ENCODE measurements around the gene CD58. TPM values are rescaled to one million over a fixed set of nuclear protein-coding genes. Genes with fewer than 3 reads are reported as not detected.

Gene CD58
- total RNA-seq, 1 donor, result 13.8 TPM

DNA sequence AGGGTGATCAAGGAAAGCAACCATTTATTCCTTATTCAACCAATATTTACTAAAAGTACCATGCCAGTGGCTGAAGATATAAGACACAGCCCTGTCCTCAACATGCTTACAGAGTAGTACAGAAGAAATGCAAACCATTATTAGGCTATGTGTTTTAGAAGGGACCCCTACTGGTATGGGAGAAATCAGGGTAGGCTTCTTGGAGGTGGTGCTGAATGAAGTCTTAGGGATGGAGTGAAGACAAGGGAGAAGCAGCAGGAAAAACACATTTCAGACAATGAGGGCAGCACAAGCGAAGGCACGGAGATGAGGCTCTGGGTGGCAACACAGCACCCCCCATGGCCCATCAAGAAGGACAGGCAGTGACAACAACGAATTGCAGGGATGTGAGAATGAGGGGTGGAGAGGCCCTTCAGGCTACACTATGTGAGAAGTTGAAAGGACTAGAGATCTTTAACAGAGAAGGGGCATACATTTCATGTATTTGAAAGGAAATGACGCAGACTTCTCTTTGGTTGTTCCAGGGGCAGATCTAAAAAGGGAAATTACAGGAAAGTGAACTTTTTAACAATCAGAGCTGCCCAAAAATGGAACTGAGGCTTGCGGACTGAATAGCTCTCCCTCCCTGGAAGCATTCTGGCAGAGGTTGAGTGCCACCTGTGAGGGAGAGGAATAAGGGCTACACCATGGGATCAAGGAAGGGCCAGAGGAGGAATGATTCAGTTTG, 16.8 kb upstream of the CD58 start:
- TF ChIP-seq, protein P1, sequence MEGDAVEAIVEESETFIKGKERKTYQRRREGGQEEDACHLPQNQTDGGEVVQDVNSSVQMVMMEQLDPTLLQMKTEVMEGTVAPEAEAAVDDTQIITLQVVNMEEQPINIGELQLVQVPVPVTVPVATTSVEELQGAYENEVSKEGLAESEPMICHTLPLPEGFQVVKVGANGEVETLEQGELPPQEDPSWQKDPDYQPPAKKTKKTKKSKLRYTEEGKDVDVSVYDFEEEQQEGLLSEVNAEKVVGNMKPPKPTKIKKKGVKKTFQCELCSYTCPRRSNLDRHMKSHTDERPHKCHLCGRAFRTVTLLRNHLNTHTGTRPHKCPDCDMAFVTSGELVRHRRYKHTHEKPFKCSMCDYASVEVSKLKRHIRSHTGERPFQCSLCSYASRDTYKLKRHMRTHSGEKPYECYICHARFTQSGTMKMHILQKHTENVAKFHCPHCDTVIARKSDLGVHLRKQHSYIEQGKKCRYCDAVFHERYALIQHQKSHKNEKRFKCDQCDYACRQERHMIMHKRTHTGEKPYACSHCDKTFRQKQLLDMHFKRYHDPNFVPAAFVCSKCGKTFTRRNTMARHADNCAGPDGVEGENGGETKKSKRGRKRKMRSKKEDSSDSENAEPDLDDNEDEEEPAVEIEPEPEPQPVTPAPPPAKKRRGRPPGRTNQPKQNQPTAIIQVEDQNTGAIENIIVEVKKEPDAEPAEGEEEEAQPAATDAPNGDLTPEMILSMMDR (IDR thresholded peaks at IDR 0.05; ENCODE audit: insufficient read depth, low read depth, low read length), result no peak
- H3K4me3 ChIP-seq (ENCODE audit: low read depth, low read length), result no peak overlapping the region
- no peak for DNase-seq (ENCODE audit: low read depth)

DNA sequence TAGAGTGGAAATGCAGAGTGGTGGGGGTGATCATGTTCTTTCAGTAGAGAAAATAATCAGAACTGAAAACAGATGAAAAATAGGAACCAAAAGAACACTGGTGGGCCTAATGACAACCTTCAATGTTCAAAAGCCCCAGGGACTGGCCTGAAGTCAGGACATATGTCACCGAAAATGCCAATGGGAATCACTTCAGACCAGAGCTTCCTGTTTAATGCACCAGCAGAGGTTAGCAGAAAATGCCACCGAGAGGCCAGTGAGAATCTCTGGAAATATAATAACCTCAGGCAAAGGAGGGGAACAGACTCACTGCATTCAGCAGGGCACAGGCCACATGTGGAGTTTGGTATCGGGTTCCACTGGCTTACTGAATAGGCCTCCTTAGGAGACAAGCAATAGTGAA, 15.9 kb upstream of the CD58 start:
- H3K4me3 ChIP-seq (ENCODE audit: low read depth, low read length), result no peak overlapping the region
- DNase-seq (ENCODE audit: low read depth), result no peak
- TF ChIP-seq, protein P1 (IDR thresholded peaks at IDR 0.05; ENCODE audit: insufficient read depth, low read depth, low read length), result no peak

DNA sequence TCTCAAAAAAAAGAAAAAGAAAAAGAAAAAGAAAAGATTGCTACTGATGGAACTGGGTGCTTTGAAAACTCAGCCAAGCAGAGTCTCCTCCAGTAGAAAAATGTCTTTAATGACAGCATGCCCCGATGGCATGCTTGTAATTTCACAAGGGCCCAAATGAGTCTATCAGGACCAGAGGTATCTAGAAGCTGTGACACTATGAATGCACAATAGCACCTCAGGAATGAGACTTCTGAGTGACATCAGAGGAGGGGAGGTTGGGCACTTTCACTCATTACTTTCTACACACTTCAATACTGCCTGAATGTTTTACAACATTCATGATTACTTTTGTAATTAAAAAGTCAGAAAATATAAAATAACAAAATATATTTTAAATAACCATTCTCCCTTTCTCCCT, 15.1 kb upstream of the CD58 start:
- H3K4me3 ChIP-seq (ENCODE audit: low read depth, low read length), result no peak overlapping the region
- TF ChIP-seq, protein P1 (IDR thresholded peaks at IDR 0.05; ENCODE audit: insufficient read depth, low read depth, low read length), result no peak
- DNase-seq (ENCODE audit: low read depth), result no peak

DNA sequence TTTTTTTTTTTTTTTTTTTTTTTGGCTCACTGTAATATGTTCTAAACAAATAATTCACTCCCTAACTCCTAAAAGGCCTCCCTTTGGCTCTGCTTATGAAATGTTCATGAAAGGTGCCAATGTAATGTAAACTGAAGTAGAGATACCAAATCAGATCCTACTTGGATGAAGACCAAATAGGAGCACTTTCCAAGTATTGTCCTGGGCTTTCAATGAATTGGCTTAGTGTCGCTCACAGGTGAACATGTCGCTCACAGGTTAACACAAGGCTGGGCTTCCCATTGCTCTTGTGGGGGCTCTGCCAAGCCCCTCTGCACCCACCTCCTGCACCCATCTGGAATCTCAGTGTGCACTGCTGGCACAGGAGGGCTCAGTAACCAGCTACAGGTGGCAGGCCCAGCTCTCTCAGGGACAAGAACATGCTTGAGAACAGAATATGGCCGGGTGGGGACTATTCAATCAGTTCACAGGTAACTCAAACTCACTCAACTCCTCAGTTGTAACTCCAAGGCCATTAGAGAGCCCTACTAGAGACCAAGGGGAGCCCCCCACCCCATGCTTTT, 10.6 kb upstream of the CD58 start:
- DNase-seq (ENCODE audit: low read depth), result no peak
- TF ChIP-seq, protein P1 (IDR thresholded peaks at IDR 0.05; ENCODE audit: insufficient read depth, low read depth, low read length), result no peak
- no peak overlapping the region for H3K4me3 ChIP-seq (ENCODE audit: low read depth, low read length)

DNA sequence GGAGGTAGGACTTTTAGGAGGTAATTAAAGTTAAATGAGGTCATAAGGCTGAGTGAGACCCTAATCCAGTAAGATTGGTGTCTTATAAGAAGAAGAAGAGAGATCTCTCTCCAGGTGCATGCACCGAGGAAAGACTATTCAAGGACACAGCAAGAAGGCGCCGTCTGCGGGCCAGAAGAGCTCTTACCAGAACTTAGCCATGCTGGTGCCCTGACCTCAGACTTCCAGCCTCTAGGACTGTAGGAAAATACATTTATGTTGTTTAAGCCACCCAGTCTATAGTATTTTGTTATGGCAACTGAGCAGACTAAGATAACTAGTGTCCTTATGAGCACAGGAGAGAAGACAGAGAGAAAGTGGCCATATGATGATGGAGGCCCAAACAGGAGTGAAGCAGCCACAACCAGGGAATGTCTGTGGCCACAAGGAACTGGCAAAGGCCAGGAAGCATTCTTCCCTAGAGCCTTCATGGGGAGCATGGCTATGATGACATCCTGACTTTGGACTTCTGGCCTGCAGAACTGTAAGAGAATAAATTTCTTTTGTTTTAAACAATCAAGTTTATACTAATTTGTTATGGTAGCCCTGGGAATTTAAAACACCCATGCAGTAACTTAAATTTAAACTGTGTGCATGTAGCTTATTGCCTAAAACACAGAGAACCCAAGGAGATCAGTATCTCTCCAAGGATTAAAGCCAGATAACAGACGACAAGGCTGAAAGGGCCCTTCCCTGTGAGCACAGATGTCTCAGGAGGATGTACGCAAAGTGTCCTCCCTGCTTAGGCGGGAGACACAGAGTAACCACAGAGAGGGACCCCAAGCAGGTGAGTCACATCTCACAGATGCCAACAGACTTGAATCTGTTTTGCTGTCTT, 9.9 kb upstream of the CD58 start:
- no peak overlapping the region for H3K4me3 ChIP-seq (ENCODE audit: low read depth, low read length)
- TF ChIP-seq, protein P1 (IDR thresholded peaks at IDR 0.05; ENCODE audit: insufficient read depth, low read depth, low read length), result no peak
- DNase-seq (ENCODE audit: low read depth), result no peak

DNA sequence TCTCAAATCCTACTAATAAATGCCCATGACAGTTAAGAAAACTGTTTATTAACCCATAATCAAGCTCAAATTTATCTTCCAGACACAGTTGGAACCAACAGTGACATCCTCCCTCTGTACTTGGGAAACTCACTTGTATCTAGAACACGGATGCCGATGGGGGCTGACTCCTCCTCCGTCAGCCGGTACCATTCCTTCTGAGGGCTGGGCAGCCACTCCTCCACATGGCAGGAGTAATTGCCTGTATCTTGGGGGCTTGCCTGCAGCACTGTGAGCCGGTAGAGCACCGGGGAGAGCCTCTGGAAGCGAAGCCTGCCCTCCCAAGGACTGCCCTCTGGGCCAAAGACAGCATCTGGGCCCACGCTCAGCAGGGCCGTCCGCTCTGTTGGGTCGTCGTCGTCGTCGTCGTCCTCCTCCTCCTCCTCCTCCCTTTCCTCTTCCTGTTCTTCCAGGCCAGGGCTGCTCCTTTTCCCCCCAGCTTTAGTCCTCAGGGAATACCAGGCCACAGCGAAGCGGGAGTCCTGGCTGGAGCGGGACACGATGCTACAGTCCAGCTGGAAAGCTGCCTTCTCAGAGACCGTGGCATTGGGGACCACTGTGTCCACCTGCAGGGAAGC, 8.5 kb upstream of the CD58 start:
- H3K4me3 ChIP-seq (ENCODE audit: low read depth, low read length), result no peak overlapping the region
- TF ChIP-seq, protein P1 (IDR thresholded peaks at IDR 0.05; ENCODE audit: insufficient read depth, low read depth, low read length), result no peak
- DNase-seq (ENCODE audit: low read depth), result no peak
